IMR-90 (cell line): ENCODE measurements around the gene FBXL19. TPM values are rescaled to one million over a fixed set of nuclear protein-coding genes. Genes with fewer than 3 reads are reported as not detected.
A peak's percentile ranks its signal among the peaks of the same experiment; 100 is the strongest.

Source experiments
- ATAC-seq: fragments of 200-7000 bp; cut with Tn5 transposase; 2 replicates; pipeline ENCODE4 v1.9.1; 2020; ENCODE audit warnings: low read depth, mild to moderate bottlenecking, moderate library complexity
- BruUV-seq: library from RNA; stranded (reverse); fragments of 400-500 nt; replicated peaks from 2 replicates; lab custom pipeline; 2021; lab: Mats Ljungman, UMichigan
- CTCF ChIA-PET: fragments of 300-600 bp; formaldehyde crosslinking; extraction: SDS; loops from one replicate; lab custom pipeline; 2021; ENCODE audit warnings: antibody characterized with exemption; lab: Yijun Ruan, JAX
- POLR2A ChIA-PET: fragments of 300-600 bp; sonication (Branson Sonifier 250); formaldehyde crosslinking; loops from one replicate; lab custom pipeline; 2022; ENCODE audit warnings: antibody characterized with exemption; ENCODE audit not compliant: unreplicated experiment; lab: Charles Lee
- DNase-seq: peaks from one replicate; pipeline ENCODE4 v3.0.0; 2013
- H2AFZ ChIP-seq: replicated peaks from 2 replicates; pipeline ENCODE3; 2013; ENCODE audit warnings: low read length, mild to moderate bottlenecking; ENCODE audit not compliant: poor library complexity
- H2AK5ac ChIP-seq: 2 replicates; pipeline ENCODE4 v1.6.1; 2013; ENCODE audit warnings: low read depth, low read length, inconsistent platforms
- H2AK9ac ChIP-seq: replicated peaks from 2 replicates; pipeline ENCODE3; 2013; ENCODE audit warnings: mild to moderate bottlenecking, low read depth, low read length, moderate library complexity; ENCODE audit not compliant: poor library complexity
- H2BK120ac ChIP-seq: 2 replicates; pipeline ENCODE4 v1.6.1; 2013; ENCODE audit warnings: low read depth, low read length, inconsistent platforms
- H2BK15ac ChIP-seq: 3 replicates; pipeline ENCODE4 v1.6.1; 2013; ENCODE audit warnings: low read depth, low read length, inconsistent platforms
- H2BK20ac ChIP-seq: 2 replicates; pipeline ENCODE4 v1.6.1; 2013; ENCODE audit warnings: low read depth, mild to moderate bottlenecking, inconsistent platforms, low read length, moderate library complexity
- H2BK5ac ChIP-seq: 2 replicates; pipeline ENCODE4 v1.6.1; 2013; ENCODE audit warnings: mild to moderate bottlenecking, low read depth, low read length, inconsistent platforms; ENCODE audit not compliant: poor library complexity, severe bottlenecking
- H3K14ac ChIP-seq: replicated peaks from 2 replicates; pipeline ENCODE4 v1.6.1; 2013; ENCODE audit warnings: low read depth, low read length, inconsistent platforms
- H3K18ac ChIP-seq: 2 replicates; pipeline ENCODE4 v1.6.1; 2013; ENCODE audit warnings: low read depth, low read length, control low read depth
- H3K23ac ChIP-seq: 2 replicates; pipeline ENCODE4 v1.6.1; 2013; ENCODE audit warnings: low read depth, low read length, inconsistent platforms
- H3K27ac ChIP-seq: 2 replicates; pipeline ENCODE4 v1.5.1; 2013; ENCODE audit warnings: mild to moderate bottlenecking, control low read depth, low read length; ENCODE audit not compliant: insufficient read depth
- H3K27me3 ChIP-seq: 2 replicates; pipeline ENCODE4 v1.6.1; 2013; ENCODE audit warnings: low read length; ENCODE audit not compliant: control insufficient read depth, insufficient read depth
- H3K36me3 ChIP-seq: 2 replicates; pipeline ENCODE4 v1.6.1; 2013; ENCODE audit warnings: low read length, mixed read lengths; ENCODE audit not compliant: control insufficient read depth, insufficient read depth
- H3K4ac ChIP-seq: 2 replicates; pipeline ENCODE4 v1.6.1; 2013; ENCODE audit warnings: low read depth, low read length, inconsistent platforms
- H3K4me1 ChIP-seq: 2 replicates; pipeline ENCODE4 v1.6.1; 2013; ENCODE audit warnings: low read length, mixed read lengths; ENCODE audit not compliant: control insufficient read depth, insufficient read depth
- H3K4me2 ChIP-seq: 2 replicates; pipeline ENCODE4 v1.6.1; 2013; ENCODE audit warnings: low read depth, mild to moderate bottlenecking, control low read depth, low read length, moderate library complexity
- H3K4me3 ChIP-seq: 2 replicates; pipeline ENCODE4 v1.5.1; 2013; ENCODE audit warnings: low read depth, mild to moderate bottlenecking, control low read depth, low read length, moderate library complexity; ENCODE audit not compliant: insufficient read depth
- H3K56ac ChIP-seq: 2 replicates; pipeline ENCODE4 v1.6.1; 2013; ENCODE audit warnings: low read length, inconsistent platforms; ENCODE audit not compliant: insufficient read depth; ENCODE audit errors: extremely low read depth
- H3K79me1 ChIP-seq, 2 experiments: 2 replicates each; pipeline ENCODE4 v1.6.1; 2013; ENCODE audit warnings: low read length in 2 of 2, inconsistent platforms in 1 of 2, low read depth in 1 of 2
- H3K9ac ChIP-seq: 2 replicates; pipeline ENCODE4 v1.6.1; 2013; ENCODE audit warnings: low read depth, low read length, control low read depth
- H3K9me1 ChIP-seq: 2 replicates; pipeline ENCODE4 v1.6.1; 2013; ENCODE audit warnings: low read length, inconsistent platforms; ENCODE audit not compliant: insufficient read depth
- H3K9me3 ChIP-seq: 2 replicates; pipeline ENCODE4 v1.6.1; 2013; ENCODE audit warnings: low read length; ENCODE audit not compliant: control insufficient read depth, insufficient read depth
- H4K20me1 ChIP-seq: 2 replicates; pipeline ENCODE4 v1.6.1; 2013; ENCODE audit warnings: low read length, inconsistent platforms; ENCODE audit not compliant: insufficient read depth
- H4K5ac ChIP-seq: 2 replicates; pipeline ENCODE4 v1.6.1; 2013; ENCODE audit warnings: mild to moderate bottlenecking, low read depth, low read length, control low read depth
- H4K8ac ChIP-seq, 2 experiments: 2 replicates each; pipeline ENCODE4 v1.6.1; 2013; ENCODE audit warnings: low read depth in 2 of 2, low read length in 2 of 2, control low read depth in 1 of 2, inconsistent platforms in 1 of 2
- H4K91ac ChIP-seq: 2 replicates; pipeline ENCODE4 v1.6.1; 2013; ENCODE audit warnings: low read depth, low read length, inconsistent platforms; ENCODE audit not compliant: insufficient read depth
- BHLHE40 ChIP-seq: fragments of 150-350 bp; IDR thresholded peaks from 2 replicates; pipeline ENCODE4 v1.6.1; 2016; ENCODE audit warnings: mild to moderate bottlenecking, low read depth, low read length
- CEBPB ChIP-seq: IDR thresholded peaks from 2 replicates; pipeline ENCODE4 v1.6.1; 2012; ENCODE audit warnings: low read depth, low read length, improper control_type of control experiment
- CHD1 ChIP-seq: IDR thresholded peaks from 2 replicates; pipeline ENCODE4 v1.6.1; 2012; ENCODE audit warnings: low read depth, low read length, improper control_type of control experiment
- MAFK ChIP-seq: IDR thresholded peaks from 2 replicates; pipeline ENCODE4 v1.6.1; 2012; ENCODE audit warnings: low read depth, low read length, improper control_type of control experiment
- MAZ ChIP-seq: IDR thresholded peaks from 2 replicates; pipeline ENCODE4 v1.6.1; 2012; ENCODE audit warnings: low read depth, mild to moderate bottlenecking, low read length, improper control_type of control experiment, moderate library complexity, borderline replicate concordance
- MXI1 ChIP-seq: IDR thresholded peaks from 2 replicates; pipeline ENCODE4 v1.6.1; 2012; ENCODE audit warnings: low read depth, mild to moderate bottlenecking, low read length, moderate library complexity, borderline replicate concordance
- NFE2L2 ChIP-seq: fragments of 150-350 bp; IDR thresholded peaks from 2 replicates; pipeline ENCODE4 v1.6.1; 2016; ENCODE audit warnings: low read depth, mild to moderate bottlenecking, low read length
- POLR2A ChIP-seq: IDR thresholded peaks from 2 replicates; pipeline ENCODE4 v1.6.1; 2012; ENCODE audit warnings: mild to moderate bottlenecking, low read depth, low read length
- RAD21 ChIP-seq: IDR thresholded peaks from 2 replicates; pipeline ENCODE4 v1.6.1; 2012; ENCODE audit warnings: low read length, improper control_type of control experiment
- RFX5 ChIP-seq: IDR thresholded peaks from 2 replicates; pipeline ENCODE4 v1.8.0; 2012; ENCODE audit warnings: low read depth, mild to moderate bottlenecking, low read length, moderate library complexity
- SMC3 ChIP-seq: fragments of 150-350 bp; IDR thresholded peaks from 2 replicates; pipeline ENCODE4 v1.6.1; 2016; ENCODE audit warnings: low read depth, mild to moderate bottlenecking, antibody characterized with exemption, low read length, moderate library complexity
- WGBS, 2 experiments: methylation state at CpG; one replicate each; pipeline versions ENCODE4 v1.1.5 to v1.1.7; 2013; ENCODE audit warnings: missing lambda C conversion rate in 2 of 2; ENCODE audit not compliant: insufficient read length in 1 of 2; ENCODE audit errors: extremely low coverage in 2 of 2; 5-methylcytosine and 5-hydroxymethylcytosine counted together
- dilution Hi-C: fragments of 300-500 bp; cut with HindIII; formaldehyde crosslinking; loops from one replicate; pipeline ENCODE4 v1.14.3; 2018; ENCODE audit warnings: low sequenced_read_pairs; ENCODE audit not compliant: unreplicated experiment
- in situ Hi-C: fragments of 300-500 bp; cut with MboI; formaldehyde crosslinking; loops from 3 replicates; pipeline ENCODE4 v1.14.3; 2019; ENCODE audit warnings: low sequenced_read_pairs, inconsistent platforms, mixed read lengths
- intact Hi-C: fragments of 100-400 bp; cut with micrococcal nuclease; formaldehyde crosslinking; loops from 2 replicates; pipeline ENCODE4 v1.10.0; 2022
- polyA plus RNA-seq, 3 experiments: library from polyadenylated mRNA; depleted of rRNA; stranded (reverse); fragments of >200 nt; gene quantifications; 2 replicates each; pipeline ENCODE4 v1.2.3, GENCODE V29; 2012; ENCODE audit warnings: low replicate concordance in 1 of 3
- total RNA-seq: library from RNA; depleted of rRNA; stranded (reverse); fragments of >200 nt; gene quantifications from 2 replicates; pipeline ENCODE4 v1.2.3, GENCODE V29; 2012
- TF ChIP-seq, protein P1 (sequence below): conservative IDR thresholded peaks from 2 replicates; pipeline ENCODE4 v1.5.1; 2012; ENCODE audit warnings: mild to moderate bottlenecking, low read depth, low read length, improper control_type of control experiment
- TF ChIP-seq, protein P2 (sequence below): fragments of 150-350 bp; IDR thresholded peaks from 2 replicates; pipeline ENCODE4 v1.6.1; 2016; ENCODE audit warnings: low read depth, mild to moderate bottlenecking, low read length, moderate library complexity, borderline replicate concordance

The FBXL19 gene
- total and polyA plus RNA-seq, 2 of the 4 experiments (the other 2 are of a cell fraction): 5.0 to 13.8 TPM

DNA sequence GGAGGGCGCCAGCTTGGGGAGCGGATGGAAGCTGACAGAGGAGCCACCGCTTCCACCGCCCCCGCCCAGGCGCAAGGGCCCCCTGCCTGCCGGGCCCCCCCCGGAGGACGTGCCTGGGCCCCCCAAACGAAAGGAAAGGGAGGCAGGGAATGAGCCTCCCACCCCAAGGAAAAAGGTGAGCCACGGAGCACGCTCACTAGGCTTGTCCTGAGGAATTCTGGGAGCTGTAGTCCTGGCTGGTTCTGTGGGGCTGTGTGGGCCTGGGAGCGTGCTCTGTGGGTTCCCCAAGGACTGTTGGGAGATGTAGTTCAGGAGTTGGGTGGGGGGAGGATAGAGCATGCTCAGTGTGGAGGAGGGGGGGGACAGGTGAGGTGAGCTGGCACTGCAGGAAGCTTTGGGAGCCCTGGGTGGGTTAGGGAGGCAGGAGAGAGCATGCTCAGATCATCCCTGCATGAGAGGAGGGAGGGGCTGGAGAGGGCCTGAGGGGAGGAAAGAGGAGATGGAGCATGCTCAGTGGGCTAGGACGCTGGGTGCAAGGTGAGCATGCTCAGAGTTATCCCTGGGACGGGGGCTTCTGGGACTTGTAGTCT lies 4.5 kb downstream of the FBXL19 start:
- Histone ChIP-seq H3K4me3 (no peak overlapping the region), H3K36me3 (peaks cover 40% of the 10 kb centered on the region), H3K27ac (no peak overlapping the region), H3K23ac (no peak overlapping the region), H2BK5ac (no peak overlapping the region), H3K9me1 (no peaks in the 10 kb centered on the region), H3K18ac (no peak overlapping the region), H3K27me3 (no peaks in the 10 kb centered on the region), H3K4me1 (peaks cover 2% of the 10 kb centered on the region; the same call in 1 of the 2 replicates), H4K91ac (no peak overlapping the region), H4K5ac (no peak overlapping the region), H2AK9ac (no peak overlapping the region), H2BK15ac (no peak overlapping the region), H4K8ac (no peak overlapping the region), H3K56ac (no peak overlapping the region), H4K20me1 (peaks cover 4% of the 10 kb centered on the region; the same call in 1 of the 2 replicates), H2BK20ac (no peak overlapping the region), H2BK120ac (no peak overlapping the region), H2AK5ac (no peak overlapping the region), H3K4me2 (no peak overlapping the region), H3K79me1 (peaks cover 0 to 41% of the 10 kb centered on the region in 2 experiments; a peak in 2 of 4 replicates), H3K4ac (no peak overlapping the region), H3K9me3 (no peaks in the 10 kb centered on the region), H2AFZ (peak overlapping the region; percentile 32), H3K9ac (no peak overlapping the region), H3K14ac (no peak overlapping the region)
- CTCF ChIA-PET: no interaction called here
- in situ Hi-C loops: no loop called here
- POLR2A ChIA-PET: no interaction called here
- DNase-seq (peak; percentile 25), ATAC-seq (no peak)
- TF ChIP-seq, protein P1, sequence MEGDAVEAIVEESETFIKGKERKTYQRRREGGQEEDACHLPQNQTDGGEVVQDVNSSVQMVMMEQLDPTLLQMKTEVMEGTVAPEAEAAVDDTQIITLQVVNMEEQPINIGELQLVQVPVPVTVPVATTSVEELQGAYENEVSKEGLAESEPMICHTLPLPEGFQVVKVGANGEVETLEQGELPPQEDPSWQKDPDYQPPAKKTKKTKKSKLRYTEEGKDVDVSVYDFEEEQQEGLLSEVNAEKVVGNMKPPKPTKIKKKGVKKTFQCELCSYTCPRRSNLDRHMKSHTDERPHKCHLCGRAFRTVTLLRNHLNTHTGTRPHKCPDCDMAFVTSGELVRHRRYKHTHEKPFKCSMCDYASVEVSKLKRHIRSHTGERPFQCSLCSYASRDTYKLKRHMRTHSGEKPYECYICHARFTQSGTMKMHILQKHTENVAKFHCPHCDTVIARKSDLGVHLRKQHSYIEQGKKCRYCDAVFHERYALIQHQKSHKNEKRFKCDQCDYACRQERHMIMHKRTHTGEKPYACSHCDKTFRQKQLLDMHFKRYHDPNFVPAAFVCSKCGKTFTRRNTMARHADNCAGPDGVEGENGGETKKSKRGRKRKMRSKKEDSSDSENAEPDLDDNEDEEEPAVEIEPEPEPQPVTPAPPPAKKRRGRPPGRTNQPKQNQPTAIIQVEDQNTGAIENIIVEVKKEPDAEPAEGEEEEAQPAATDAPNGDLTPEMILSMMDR: no peak
- TF ChIP-seq SMC3: no peak
- TF ChIP-seq BHLHE40: no peak
- no peak for TF ChIP-seq RAD21
- no peak for TF ChIP-seq RFX5
- no peak for TF ChIP-seq MAZ
- TF ChIP-seq CHD1: no peak
- no peak for TF ChIP-seq CEBPB
- no peak for TF ChIP-seq MXI1
- no peak for TF ChIP-seq NFE2L2
- TF ChIP-seq POLR2A: no peak
- TF ChIP-seq, protein P2, sequence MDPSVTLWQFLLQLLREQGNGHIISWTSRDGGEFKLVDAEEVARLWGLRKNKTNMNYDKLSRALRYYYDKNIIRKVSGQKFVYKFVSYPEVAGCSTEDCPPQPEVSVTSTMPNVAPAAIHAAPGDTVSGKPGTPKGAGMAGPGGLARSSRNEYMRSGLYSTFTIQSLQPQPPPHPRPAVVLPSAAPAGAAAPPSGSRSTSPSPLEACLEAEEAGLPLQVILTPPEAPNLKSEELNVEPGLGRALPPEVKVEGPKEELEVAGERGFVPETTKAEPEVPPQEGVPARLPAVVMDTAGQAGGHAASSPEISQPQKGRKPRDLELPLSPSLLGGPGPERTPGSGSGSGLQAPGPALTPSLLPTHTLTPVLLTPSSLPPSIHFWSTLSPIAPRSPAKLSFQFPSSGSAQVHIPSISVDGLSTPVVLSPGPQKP: no peak
- no peak for TF ChIP-seq MAFK
- BruUV-seq: no TSS peak
- 59% methylated on average over 3 of the region's 15 CpGs; no CpG with 5 or more reads in 1 of the 2 experiments for WGBS, 2 experiments
- dilution Hi-C loops: no loop called here
- intact Hi-C loops: no loop called here
